GM12873 (cell line): Measurements from ENCODE around the gene ADGRB3.

ENCODE experiments used
- TF ChIP-seq, protein P1 (sequence below): IDR thresholded peaks from 2 replicates; pipeline ENCODE4 v1.5.1; 2012; ENCODE audit warnings: low read depth, mild to moderate bottlenecking, moderate library complexity, low read length, control low read depth; ENCODE audit not compliant: insufficient read depth; ENCODE audit errors: missing control alignments

ADGRB3 gene

GRCh38 chr6:68704485-68704884 lies 69.4 kb downstream of the ADGRB3 start:
- TF ChIP-seq, protein P1, sequence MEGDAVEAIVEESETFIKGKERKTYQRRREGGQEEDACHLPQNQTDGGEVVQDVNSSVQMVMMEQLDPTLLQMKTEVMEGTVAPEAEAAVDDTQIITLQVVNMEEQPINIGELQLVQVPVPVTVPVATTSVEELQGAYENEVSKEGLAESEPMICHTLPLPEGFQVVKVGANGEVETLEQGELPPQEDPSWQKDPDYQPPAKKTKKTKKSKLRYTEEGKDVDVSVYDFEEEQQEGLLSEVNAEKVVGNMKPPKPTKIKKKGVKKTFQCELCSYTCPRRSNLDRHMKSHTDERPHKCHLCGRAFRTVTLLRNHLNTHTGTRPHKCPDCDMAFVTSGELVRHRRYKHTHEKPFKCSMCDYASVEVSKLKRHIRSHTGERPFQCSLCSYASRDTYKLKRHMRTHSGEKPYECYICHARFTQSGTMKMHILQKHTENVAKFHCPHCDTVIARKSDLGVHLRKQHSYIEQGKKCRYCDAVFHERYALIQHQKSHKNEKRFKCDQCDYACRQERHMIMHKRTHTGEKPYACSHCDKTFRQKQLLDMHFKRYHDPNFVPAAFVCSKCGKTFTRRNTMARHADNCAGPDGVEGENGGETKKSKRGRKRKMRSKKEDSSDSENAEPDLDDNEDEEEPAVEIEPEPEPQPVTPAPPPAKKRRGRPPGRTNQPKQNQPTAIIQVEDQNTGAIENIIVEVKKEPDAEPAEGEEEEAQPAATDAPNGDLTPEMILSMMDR: no peak

- TF ChIP-seq, protein P1: no peak
These were observed 74.0 kb downstream of the ADGRB3 start for GRCh38 chr6:68709091-68709490.

- TF ChIP-seq, protein P1: no peak
These were observed 74.8 kb downstream of the ADGRB3 start for GRCh38 chr6:68709882-68710281.

GRCh38 chr6:68710496-68710895 lies 75.4 kb downstream of the ADGRB3 start:
- TF ChIP-seq, protein P1: no peak

- TF ChIP-seq, protein P1: no peak
These were observed 75.8 kb downstream of the ADGRB3 start for GRCh38 chr6:68710916-68711315.

DNA sequence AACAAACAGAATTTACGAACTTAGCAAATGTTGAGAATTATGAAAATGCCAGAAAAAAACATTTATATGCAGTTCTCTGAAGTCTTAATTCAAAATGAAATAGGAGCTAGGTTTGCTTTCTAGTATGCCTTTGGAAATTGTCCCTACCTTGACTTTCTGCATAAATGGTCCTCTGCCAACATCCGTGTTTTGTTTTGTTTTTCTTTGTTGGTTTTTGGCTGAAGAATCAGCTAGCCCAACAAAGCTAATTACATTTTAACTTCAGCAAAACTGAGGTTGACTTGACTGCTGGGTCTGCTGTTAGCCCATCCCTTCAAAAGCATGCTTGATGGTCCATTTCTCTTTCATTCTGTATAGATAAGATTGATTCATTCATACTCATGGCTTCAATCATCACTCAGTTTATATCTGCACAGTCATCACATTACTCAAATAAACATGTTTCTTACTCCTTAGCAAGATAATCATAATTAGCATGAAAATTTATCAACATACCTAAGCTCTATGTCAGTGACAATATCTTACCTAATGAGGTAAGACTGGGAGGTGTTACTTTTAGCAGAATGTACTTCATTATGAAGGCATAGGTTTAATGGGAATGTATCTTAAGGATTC lies 76.4 kb downstream of the ADGRB3 start:
- TF ChIP-seq, protein P1: no peak

DNA sequence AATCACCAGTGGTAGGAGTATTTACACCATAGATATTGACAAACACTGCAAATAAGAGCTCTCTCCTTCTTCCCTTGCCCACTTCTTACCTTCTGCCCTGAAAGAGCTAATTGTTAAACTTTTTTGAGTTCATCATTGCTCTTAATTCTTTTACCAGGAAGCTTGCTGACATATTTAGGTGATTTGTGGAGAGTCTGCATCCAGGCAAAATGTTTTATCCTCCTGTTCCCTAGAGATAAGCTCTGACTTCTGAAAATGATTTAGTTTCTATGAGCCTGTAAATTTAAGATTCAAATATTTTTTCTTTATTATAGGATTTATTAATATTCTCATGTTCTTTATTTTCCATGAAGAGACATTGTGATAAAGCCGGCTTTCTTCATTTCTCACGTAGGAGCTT lies 81.5 kb downstream of the ADGRB3 start:
- TF ChIP-seq, protein P1: no peak
